Stimulated activated CD4-positive, alpha-beta T cell treated with anti-CD3 and anti-CD28 coated beads, TNF-alpha, amount 100 ng/mL, for 1 hour (primary cell): ENCODE measurements around the gene PPM1A.
"Not testable (repeated sequence)": the region's sequence is repeated elsewhere in the genome, so short reads cannot be mapped to it uniquely, and the experiment has no call there.

Source experiments
- DNase-seq, 3 donors: peaks; one replicate each; pipeline ENCODE4 v3.0.0-alpha.2; 2020; ENCODE audit warnings: low read depth in 3 of 3, low spot score in 1 of 3

PPM1A gene

DNA sequence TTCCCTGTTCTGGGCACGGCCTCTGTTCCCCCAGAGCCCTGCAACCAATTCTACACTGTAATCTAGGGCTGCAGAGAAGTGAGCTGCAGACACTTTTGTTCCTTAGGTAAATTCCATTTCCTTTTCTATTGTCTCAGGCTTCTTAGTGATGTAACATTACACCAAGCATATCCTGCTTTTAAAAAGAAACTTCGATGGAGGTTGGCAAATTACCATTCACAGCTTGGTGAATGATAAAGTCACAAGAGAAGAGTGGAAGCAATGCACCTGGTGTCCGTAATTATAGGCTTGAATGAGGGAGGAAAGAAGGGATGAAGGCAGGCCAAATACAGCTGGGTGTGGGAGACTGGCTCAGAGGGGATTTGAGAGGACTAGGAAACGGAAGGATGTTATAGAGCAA lies 68.6 kb downstream of the PPM1A start:
- no peak for DNase-seq

DNA sequence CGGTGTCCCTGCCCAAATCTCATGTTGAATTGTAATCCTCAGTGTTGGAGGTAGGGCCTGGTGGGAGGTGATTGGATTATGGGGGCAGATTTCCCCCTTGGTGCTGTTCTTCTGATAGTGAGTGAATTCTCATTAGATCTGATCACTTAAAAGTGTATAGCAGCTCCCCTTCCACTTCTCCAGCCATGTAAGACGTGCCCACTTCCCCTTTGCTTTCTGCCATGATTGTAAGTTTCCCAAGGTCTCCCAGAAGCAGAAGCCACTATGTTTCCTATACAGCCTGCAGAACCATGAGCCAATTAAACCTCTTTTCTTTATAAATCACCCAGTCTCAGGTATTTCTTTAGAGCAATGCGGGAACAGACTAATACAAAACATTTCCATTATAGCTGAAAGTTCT lies 71.8 kb downstream of the PPM1A start:
- not testable (repeated sequence) for DNase-seq

- DNase-seq: no peak
Measured at GRCh38 chr14:60323199-60323896, 74.3 kb downstream of the PPM1A start.

DNA sequence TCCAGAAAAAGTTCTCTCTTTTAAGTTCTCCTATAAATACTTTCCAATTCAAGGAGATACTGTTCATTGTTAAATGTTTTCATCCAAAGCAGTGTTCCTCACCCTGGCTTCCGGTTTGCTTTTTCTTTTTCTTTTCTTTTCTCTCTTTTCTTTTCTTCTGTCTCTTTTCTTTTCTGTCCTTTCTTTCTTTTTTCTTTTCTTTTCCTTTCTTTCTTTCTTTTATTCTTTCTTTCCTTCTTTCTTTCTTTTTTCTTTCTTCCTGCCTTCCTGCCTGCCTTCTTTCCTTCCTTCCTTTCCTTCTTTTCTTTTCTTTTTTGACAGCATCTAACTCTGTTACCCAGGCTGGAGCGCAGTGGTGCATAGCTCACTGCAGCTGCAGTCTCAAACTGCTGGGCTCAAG lies 75.8 kb downstream of the PPM1A start:
- DNase-seq: no peak

- DNase-seq: no peak
Measured at GRCh38 chr14:60326274-60326673, 77.3 kb downstream of the PPM1A start.

GRCh38 chr14:60327447-60328331 lies 78.7 kb downstream of the PPM1A start:
- peak in 1 of 3 donors; percentile 14 for DNase-seq

DNA sequence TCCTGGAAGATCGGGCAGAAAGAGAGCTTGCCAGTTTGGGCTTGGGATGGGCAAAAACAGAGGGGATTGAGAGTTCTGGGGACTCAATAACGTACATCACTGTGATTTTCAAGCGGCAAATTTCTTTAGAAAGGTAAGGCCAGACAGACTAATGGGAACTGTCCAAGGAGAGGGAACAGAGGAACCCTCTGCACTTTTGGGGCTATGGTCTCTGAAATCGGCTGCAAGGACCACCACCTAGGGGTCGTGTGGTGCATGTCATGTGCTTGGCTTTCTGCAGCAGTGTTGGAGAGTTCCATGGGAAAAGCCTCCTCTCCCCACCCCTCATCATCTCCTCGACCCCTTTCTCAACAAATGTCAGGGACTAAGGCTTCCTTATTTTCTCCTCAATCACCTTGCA lies 79.6 kb downstream of the PPM1A start:
- no peak for DNase-seq

DNA sequence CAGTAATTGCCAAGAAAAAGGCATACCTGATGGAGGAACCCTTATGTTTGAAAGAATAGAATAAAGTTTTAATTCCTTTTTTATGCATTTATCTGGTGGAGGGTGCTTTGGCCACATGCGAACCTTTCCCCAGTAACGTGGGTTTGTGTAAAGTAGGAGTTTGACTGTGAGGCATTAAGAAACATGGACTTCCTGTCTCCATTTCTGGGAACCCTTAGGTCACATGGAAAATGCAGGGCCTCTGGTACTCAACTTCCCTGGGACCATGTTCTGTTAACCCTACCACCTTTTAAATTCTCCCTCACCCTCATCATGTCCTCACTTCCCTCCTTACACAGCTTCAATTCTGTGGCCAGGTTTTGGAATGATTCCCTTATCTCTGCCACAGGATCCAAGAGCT lies 80.3 kb downstream of the PPM1A start:
- DNase-seq: no peak

DNA sequence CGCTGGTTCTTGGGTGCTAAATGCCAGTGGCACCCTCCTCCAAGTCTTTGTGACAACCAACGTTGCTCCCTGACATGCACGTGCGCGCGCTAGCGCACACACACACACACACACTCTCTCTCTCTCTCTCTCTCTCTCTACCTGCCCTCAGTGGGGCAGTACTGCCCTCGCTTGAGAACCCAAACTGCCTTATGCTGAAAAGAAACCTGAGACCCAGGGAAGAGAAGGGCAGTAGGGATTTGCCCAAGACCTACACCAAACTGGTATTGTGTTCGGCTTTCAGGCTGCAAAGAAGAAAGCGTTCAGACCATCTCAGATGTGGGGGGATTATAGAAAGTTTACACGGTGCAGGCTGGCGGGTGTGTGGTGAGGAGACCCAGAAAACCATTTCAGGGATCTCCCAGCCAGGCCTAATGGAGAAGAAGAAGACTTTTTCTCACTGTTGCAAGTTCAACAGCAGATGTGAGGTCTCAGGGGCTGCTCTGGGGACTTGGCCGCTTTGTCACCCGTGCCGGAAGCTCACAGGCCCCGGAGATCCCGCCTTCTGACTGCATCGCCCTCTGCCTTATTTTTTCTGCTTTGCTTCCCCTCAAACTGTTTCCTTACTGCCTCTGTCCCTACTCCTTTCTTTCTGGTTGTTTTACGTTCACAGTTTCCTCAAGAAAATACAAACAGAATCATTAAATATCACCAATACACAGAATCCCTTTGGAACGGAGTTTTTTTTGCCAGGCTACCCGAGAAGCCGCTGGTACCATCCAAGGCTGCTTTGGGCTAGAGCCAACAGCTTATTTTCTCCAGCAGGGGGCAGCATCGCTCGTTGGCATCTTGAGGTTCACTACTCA lies 82.4 kb downstream of the PPM1A start:
- DNase-seq: peak; percentile 23 to 66 (median 43)

DNA sequence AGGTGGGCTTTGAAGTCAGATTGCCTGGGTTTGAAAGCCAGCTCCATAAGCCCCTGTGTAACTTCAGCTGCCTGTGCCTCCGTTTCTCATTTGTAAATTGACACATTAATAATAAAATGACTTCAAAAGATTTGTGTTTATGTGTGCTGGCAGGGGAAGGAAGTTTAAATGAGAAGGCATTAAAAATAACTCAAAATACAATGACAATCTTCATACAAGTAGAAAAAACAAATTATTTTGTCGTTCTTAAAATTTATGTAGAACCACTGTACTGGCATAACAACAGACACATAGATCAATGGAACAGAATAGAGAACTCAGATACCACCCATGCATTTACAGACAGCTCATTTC lies 83.0 kb downstream of the PPM1A start:
- DNase-seq: no peak

GRCh38 chr14:60332869-60333268 lies 83.8 kb downstream of the PPM1A start:
- DNase-seq: no peak

DNA sequence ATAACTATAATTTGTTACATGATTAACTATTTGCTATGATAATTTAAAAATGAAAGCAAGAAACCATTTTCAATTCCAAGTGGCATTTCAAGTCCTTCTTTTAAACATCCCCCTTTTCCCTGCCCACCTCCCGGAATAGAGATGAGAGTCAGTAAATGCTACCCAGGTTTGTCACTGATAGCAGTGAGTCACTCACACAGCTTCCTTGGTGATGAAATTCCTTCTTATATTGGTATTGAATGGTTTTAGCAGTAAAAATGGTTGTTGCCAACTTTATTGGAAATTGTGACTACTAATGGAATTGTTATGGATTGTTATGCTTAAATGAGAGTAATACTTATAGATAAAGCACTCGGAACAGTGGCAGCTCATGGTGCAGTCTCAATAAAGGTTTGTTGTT lies 90.5 kb downstream of the PPM1A start:
- DNase-seq: no peak

- no peak for DNase-seq
Measured at GRCh38 chr14:60343571-60344071, 94.6 kb downstream of the PPM1A start.

- no peak for DNase-seq
Measured at GRCh38 chr14:60344751-60345150, 95.7 kb downstream of the PPM1A start.

GRCh38 chr14:60346706-60347105 lies 97.7 kb downstream of the PPM1A start:
- no peak for DNase-seq

DNA sequence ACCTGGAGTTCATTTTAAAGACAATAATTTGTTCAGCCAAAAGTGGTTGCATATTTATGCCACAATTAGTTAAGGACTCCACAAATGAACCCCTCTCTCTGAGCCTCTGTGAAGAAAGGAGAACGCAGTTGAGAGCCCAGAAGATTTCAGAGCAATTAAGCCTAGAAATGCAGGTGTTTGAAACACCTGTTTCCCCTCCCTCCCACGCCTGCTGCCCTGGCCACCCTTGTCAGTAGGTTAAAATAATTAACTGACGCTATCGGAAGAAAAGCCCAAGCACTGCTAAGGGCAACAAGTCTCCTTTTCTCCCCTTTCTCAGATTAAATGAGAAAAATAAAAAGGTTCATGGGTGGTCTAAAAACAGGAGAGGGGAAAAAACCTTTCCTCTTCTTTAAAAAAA lies 99.2 kb downstream of the PPM1A start:
- no peak for DNase-seq
